ENCODE data around the gene SYCP1.
"Not testable (repeated sequence)": the region's sequence is repeated elsewhere in the genome, so short reads cannot be mapped to it uniquely, and the experiment has no call there.

Gene SYCP1

GRCh38 chr1:114854693-114855320, at the start of gene SYCP1:
SYCP1 (plus strand) TSS chr1:114854863; CDS start chr1:114855465, 602 bp downstream.
- DNase-seq (ENCODE audit: low spot score) = no peak

- no peak for DNase-seq (ENCODE audit: low spot score)
These were observed 34.8 kb upstream of the SYCP1 start for GRCh38 chr1:114819869-114820268.

- no peak for DNase-seq (ENCODE audit: low spot score)
These were observed 34.3 kb upstream of the SYCP1 start for GRCh38 chr1:114820392-114820791.

GRCh38 chr1:114821978-114822377, 32.7 kb upstream of the SYCP1 start:
- no peak for DNase-seq (ENCODE audit: low spot score)

GRCh38 chr1:114828251-114828650, 26.4 kb upstream of the SYCP1 start:
- no peak for DNase-seq (ENCODE audit: low spot score)

GRCh38 chr1:114830075-114830474, 24.6 kb upstream of the SYCP1 start:
- DNase-seq (ENCODE audit: low spot score) = not testable (repeated sequence)

- no peak for DNase-seq (ENCODE audit: low spot score)
These were observed 23.2 kb upstream of the SYCP1 start for GRCh38 chr1:114831276-114831994.

GRCh38 chr1:114832057-114832456, 22.6 kb upstream of the SYCP1 start:
- no peak for DNase-seq (ENCODE audit: low spot score)

GRCh38 chr1:114833421-114833820, 21.2 kb upstream of the SYCP1 start:
- DNase-seq (ENCODE audit: low spot score) = no peak

- no peak for DNase-seq (ENCODE audit: low spot score)
These were observed 10.4 kb upstream of the SYCP1 start for GRCh38 chr1:114844270-114844669.

GRCh38 chr1:114853584-114853983, 1.1 kb upstream of the SYCP1 start:
- no peak for DNase-seq (ENCODE audit: low spot score)

- DNase-seq (ENCODE audit: low spot score) = no peak
These were observed 6.7 kb downstream of the SYCP1 start for GRCh38 chr1:114861384-114861783.

GRCh38 chr1:114892194-114892918, 37.7 kb downstream of the SYCP1 start:
- no peak for DNase-seq (ENCODE audit: low spot score)

GRCh38 chr1:114896795-114897194, 42.1 kb downstream of the SYCP1 start:
- DNase-seq (ENCODE audit: low spot score) = no peak

- DNase-seq (ENCODE audit: low spot score) = no peak
These were observed 47.2 kb downstream of the SYCP1 start for GRCh38 chr1:114901814-114902213.

- no peak for DNase-seq (ENCODE audit: low spot score)
These were observed 47.7 kb downstream of the SYCP1 start for GRCh38 chr1:114902343-114902742.

- DNase-seq (ENCODE audit: low spot score) = no peak
These were observed 48.8 kb downstream of the SYCP1 start for GRCh38 chr1:114903480-114903879.

- not testable (repeated sequence) for DNase-seq (ENCODE audit: low spot score)
These were observed 61.1 kb downstream of the SYCP1 start for GRCh38 chr1:114915720-114916119.

- DNase-seq (ENCODE audit: low spot score) = no peak
These were observed 71.9 kb downstream of the SYCP1 start for GRCh38 chr1:114926607-114927006.

- DNase-seq (ENCODE audit: low spot score) = no peak
These were observed 72.7 kb downstream of the SYCP1 start for GRCh38 chr1:114927401-114927800.

GRCh38 chr1:114956570-114956969, 101.9 kb downstream of the SYCP1 start:
- DNase-seq (ENCODE audit: low spot score) = no peak

- DNase-seq (ENCODE audit: low spot score) = no peak
These were observed 104.8 kb downstream of the SYCP1 start for GRCh38 chr1:114959423-114959822.

GRCh38 chr1:114976891-114977290, 122.2 kb downstream of the SYCP1 start:
- DNase-seq (ENCODE audit: low spot score) = no peak

Data from kidney capillary endothelial cell (primary cell).